HCT116 (cell line): ENCODE results near the gene OR2S2. TPM values are rescaled to one million over a fixed set of nuclear protein-coding genes. Genes with fewer than 3 reads are reported as not detected.

Experiments used
- ATAC-seq: fragments of 200-7000 bp; cut with Tn5 transposase; 2 replicates; pipeline ENCODE4 v1.9.1; 2020; ENCODE audit warnings: mild to moderate bottlenecking, moderate library complexity
- BruUV-seq: library from RNA; stranded (reverse); fragments of 400-500 nt; replicated peaks from 2 replicates; lab custom pipeline; 2021; lab: Mats Ljungman, UMichigan
- CTCF ChIA-PET: fragments of 300-600 bp; sonication (Branson Sonifier 250); formaldehyde crosslinking; loops from one replicate; lab custom pipeline; 2021; ENCODE audit warnings: antibody characterized with exemption; lab: Charles Lee
- POLR2A ChIA-PET: fragments of 300-600, 350-600 bp; sonication (Branson Sonifier 250); formaldehyde crosslinking; loops from one replicate; lab custom pipeline; 2021; ENCODE audit warnings: antibody characterized with exemption; lab: Charles Lee
- RAD21 ChIA-PET, 2 experiments: fragments of 300-600 bp; sonication (Branson Sonifier 250); formaldehyde crosslinking; loops; one replicate each; lab custom pipeline; 2023; ENCODE audit warnings: low total read pairs in 2 of 2; ENCODE audit not compliant: uncharacterized antibody in 2 of 2, unreplicated experiment in 2 of 2, low non-redundant PET in 1 of 2; lab: Charles Lee
- DNase-seq: peaks from one replicate; pipeline ENCODE4 v3.0.0-alpha.2; 2010; ENCODE audit warnings: low read depth, low spot score
- H2AFZ ChIP-seq: fragments of 200-600 bp; shearing (Covaris generic), sonication (generic); 2 replicates; pipeline ENCODE4 v1.6.1; 2017; ENCODE audit warnings: low read depth, mixed run types, mixed read lengths, antibody characterized with exemption, low read length; ENCODE audit not compliant: poor library complexity, severe bottlenecking
- H3K27ac ChIP-seq: 2 replicates; pipeline ENCODE4 v1.5.1; 2012; ENCODE audit warnings: low read depth, low read length
- H3K27me3 ChIP-seq: fragments of 200-600 bp; sonication (generic); 2 replicates; pipeline ENCODE4 v1.6.1; 2016; ENCODE audit warnings: mixed run types, low read length, mixed read lengths; ENCODE audit not compliant: insufficient read depth
- H3K36me3 ChIP-seq, 2 experiments: fragments of 200-500 bp in 1 of 2; fragments of 200-600 bp in 1 of 2; sonication (Bioruptor generic) in 1 of 2; sonication (generic) in 1 of 2; 2 replicates each; pipeline versions ENCODE4 v1.5.1 to v1.6.1; 2014 to 2016; ENCODE audit warnings: low read length in 2 of 2, inconsistent platforms in 1 of 2, mixed read lengths in 1 of 2, mixed run types in 1 of 2; ENCODE audit not compliant: insufficient read depth in 2 of 2, control insufficient read depth in 1 of 2
- H3K4me1 ChIP-seq, 2 experiments: fragments of 200-600 bp in 1 of 2; sonication (generic) in 1 of 2; 2 replicates each; pipeline versions ENCODE4 v1.5.1 to v1.6.1; 2012 to 2017; ENCODE audit warnings: low read length in 2 of 2, inconsistent platforms in 1 of 2, mild to moderate bottlenecking in 1 of 2, mixed read lengths in 1 of 2, mixed run types in 1 of 2, moderate library complexity in 1 of 2; ENCODE audit not compliant: insufficient read depth in 2 of 2, control insufficient read depth in 1 of 2
- H3K4me2 ChIP-seq: fragments of 200-600 bp; sonication (generic); 2 replicates; pipeline ENCODE4 v1.6.1; 2017; ENCODE audit warnings: mixed run types, low read length, mixed read lengths
- H3K4me3 ChIP-seq, 2 experiments: fragments of 200-600 bp in 1 of 2; sonication (generic) in 1 of 2; replicated peaks in 1 of 2; 2 replicates each; pipeline ENCODE4 v1.5.1; 2011 to 2016; ENCODE audit warnings: low read length in 2 of 2, control low read depth in 1 of 2, low read depth in 1 of 2, mild to moderate bottlenecking in 1 of 2, mixed read lengths in 1 of 2, mixed run types in 1 of 2
- H3K79me2 ChIP-seq: fragments of 200-600 bp; sonication (generic); 2 replicates; pipeline ENCODE4 v1.6.1; 2017; ENCODE audit warnings: mild to moderate bottlenecking, mixed run types, low read length, moderate library complexity, mixed read lengths; ENCODE audit not compliant: insufficient read depth
- H3K9ac ChIP-seq: fragments of 200-600 bp; sonication (generic); 2 replicates; pipeline ENCODE4 v1.6.1; 2016; ENCODE audit warnings: low read length, mixed read lengths
- H3K9me2 ChIP-seq: fragments of 200-600 bp; sonication (generic), shearing (Covaris generic); 2 replicates; pipeline ENCODE4 v1.6.1; 2017; ENCODE audit warnings: mixed run types, mild to moderate bottlenecking, moderate library complexity; ENCODE audit not compliant: insufficient read depth
- H3K9me3 ChIP-seq, 2 experiments: fragments of 200-500 bp in 1 of 2; fragments of 200-600 bp in 1 of 2; sonication (Bioruptor generic) in 1 of 2; sonication (generic) in 1 of 2; 2 replicates each; pipeline ENCODE4 v1.6.1; 2014 to 2017; ENCODE audit warnings: low read length in 2 of 2, mixed read lengths in 2 of 2, inconsistent platforms in 1 of 2, low read depth in 1 of 2, mild to moderate bottlenecking in 1 of 2, mixed run types in 1 of 2, moderate library complexity in 1 of 2; ENCODE audit not compliant: control insufficient read depth in 1 of 2, insufficient read depth in 1 of 2
- H4K20me1 ChIP-seq: fragments of 200-600 bp; sonication (generic), shearing (Covaris generic); 2 replicates; pipeline ENCODE4 v1.6.1; 2017; ENCODE audit warnings: mixed run types, mild to moderate bottlenecking, moderate library complexity; ENCODE audit not compliant: insufficient read depth
- CBX3 ChIP-seq: IDR thresholded peaks from 2 replicates; pipeline ENCODE4 v1.6.1; 2012; ENCODE audit warnings: low read depth
- EGR1 ChIP-seq: IDR thresholded peaks from 2 replicates; pipeline ENCODE4 v1.6.1; 2012; ENCODE audit warnings: low read depth
- ELF1 ChIP-seq: IDR thresholded peaks from 2 replicates; pipeline ENCODE4 v1.6.1; 2012; ENCODE audit warnings: low read depth, borderline replicate concordance
- EZH2 ChIP-seq: fragments of 200-600 bp; sonication (generic); IDR thresholded peaks from 2 replicates; pipeline ENCODE4 v1.6.1; 2017; ENCODE audit warnings: antibody characterized with exemption, mixed run types
- EZH2phosphoT487 ChIP-seq: fragments of 200-600 bp; IDR thresholded peaks from 2 replicates; pipeline ENCODE4 v1.6.1; 2018; ENCODE audit warnings: antibody characterized with exemption, borderline replicate concordance
- FOSL1 ChIP-seq: IDR thresholded peaks from 2 replicates; pipeline ENCODE4 v1.6.1; 2012; ENCODE audit warnings: low read depth
- POLR2AphosphoS5 ChIP-seq: IDR thresholded peaks from 2 replicates; pipeline ENCODE4 v1.6.1; 2011; ENCODE audit warnings: mild to moderate bottlenecking, low read depth, low read length, moderate library complexity
- SP1 ChIP-seq: IDR thresholded peaks from 2 replicates; pipeline ENCODE4 v1.6.1; 2012; ENCODE audit warnings: low read depth
- ZNF274 ChIP-seq: fragments of 200-500 bp; sonication (Bioruptor generic); IDR thresholded peaks from 2 replicates; pipeline ENCODE4 v1.6.1; 2014; ENCODE audit warnings: mild to moderate bottlenecking, low read depth, low read length, inconsistent platforms
- intact Hi-C: fragments of 100-400 bp; cut with micrococcal nuclease; formaldehyde crosslinking; loops from 2 replicates; pipeline ENCODE4 v1.10.0; 2022
- total RNA-seq: library from RNA; stranded (reverse); gene quantifications from one replicate; pipeline ENCODE4 v1.2.1, GENCODE V29; 2021; ENCODE audit not compliant: unreplicated experiment
- TF ChIP-seq, protein P1 (sequence below): IDR thresholded peaks from 2 replicates; pipeline ENCODE4 v1.6.1; 2011; ENCODE audit warnings: mild to moderate bottlenecking, low read length, moderate library complexity; ENCODE audit not compliant: insufficient replicate concordance; ENCODE audit errors: extremely low read depth

The OR2S2 gene
- total RNA-seq, 1 experiment from 2014 or later, result not detected

GRCh38 chr9:35966433-35966832, 8.5 kb upstream of the OR2S2 start:
- no peaks in the 10 kb centered on the region for H3K79me2 ChIP-seq
- no peaks in the 10 kb centered on the region for H3K9me3 ChIP-seq
- TF ChIP-seq SP1 (no peak), FOSL1 (no peak), ELF1 (no peak), EGR1 (no peak), EZH2 (no peak), CBX3 (no peak), ZNF274 (no peak), POLR2AphosphoS5 (no peak), EZH2phosphoT487 (no peak)
- TF ChIP-seq, protein P1, sequence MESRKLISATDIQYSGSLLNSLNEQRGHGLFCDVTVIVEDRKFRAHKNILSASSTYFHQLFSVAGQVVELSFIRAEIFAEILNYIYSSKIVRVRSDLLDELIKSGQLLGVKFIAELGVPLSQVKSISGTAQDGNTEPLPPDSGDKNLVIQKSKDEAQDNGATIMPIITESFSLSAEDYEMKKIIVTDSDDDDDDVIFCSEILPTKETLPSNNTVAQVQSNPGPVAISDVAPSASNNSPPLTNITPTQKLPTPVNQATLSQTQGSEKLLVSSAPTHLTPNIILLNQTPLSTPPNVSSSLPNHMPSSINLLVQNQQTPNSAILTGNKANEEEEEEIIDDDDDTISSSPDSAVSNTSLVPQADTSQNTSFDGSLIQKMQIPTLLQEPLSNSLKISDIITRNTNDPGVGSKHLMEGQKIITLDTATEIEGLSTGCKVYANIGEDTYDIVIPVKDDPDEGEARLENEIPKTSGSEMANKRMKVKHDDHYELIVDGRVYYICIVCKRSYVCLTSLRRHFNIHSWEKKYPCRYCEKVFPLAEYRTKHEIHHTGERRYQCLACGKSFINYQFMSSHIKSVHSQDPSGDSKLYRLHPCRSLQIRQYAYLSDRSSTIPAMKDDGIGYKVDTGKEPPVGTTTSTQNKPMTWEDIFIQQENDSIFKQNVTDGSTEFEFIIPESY, result no peak
- intact Hi-C loops, result no loop called here
- DNase-seq (no peak), ATAC-seq (no peak)
- no peak overlapping the region for H3K4me2 ChIP-seq
- no peak overlapping the region for H3K4me3 ChIP-seq
- ChIA-PET RAD21 (no interaction called here), CTCF (interaction anchor here (0.7 kb wide), 1 partner anchor 12 kb away, joined by 4 read pairs; no protein-coding TSS in a partner anchor), POLR2A (no interaction called here)
- no peaks in the 10 kb centered on the region for H3K4me1 ChIP-seq
- no TSS peak for BruUV-seq
- H3K9me2 ChIP-seq, result no peaks in the 10 kb centered on the region
- H3K36me3 ChIP-seq, result no peaks in the 10 kb centered on the region
- H3K9ac ChIP-seq, result no peak overlapping the region
- H4K20me1 ChIP-seq, result no peaks in the 10 kb centered on the region
- H3K27ac ChIP-seq, result no peak overlapping the region
- no peak overlapping the region for H2AFZ ChIP-seq
- H3K27me3 ChIP-seq, result no peaks in the 10 kb centered on the region
